Measurements from ENCODE around the gene MYO7A.

- TF ChIP-seq, protein P1, sequence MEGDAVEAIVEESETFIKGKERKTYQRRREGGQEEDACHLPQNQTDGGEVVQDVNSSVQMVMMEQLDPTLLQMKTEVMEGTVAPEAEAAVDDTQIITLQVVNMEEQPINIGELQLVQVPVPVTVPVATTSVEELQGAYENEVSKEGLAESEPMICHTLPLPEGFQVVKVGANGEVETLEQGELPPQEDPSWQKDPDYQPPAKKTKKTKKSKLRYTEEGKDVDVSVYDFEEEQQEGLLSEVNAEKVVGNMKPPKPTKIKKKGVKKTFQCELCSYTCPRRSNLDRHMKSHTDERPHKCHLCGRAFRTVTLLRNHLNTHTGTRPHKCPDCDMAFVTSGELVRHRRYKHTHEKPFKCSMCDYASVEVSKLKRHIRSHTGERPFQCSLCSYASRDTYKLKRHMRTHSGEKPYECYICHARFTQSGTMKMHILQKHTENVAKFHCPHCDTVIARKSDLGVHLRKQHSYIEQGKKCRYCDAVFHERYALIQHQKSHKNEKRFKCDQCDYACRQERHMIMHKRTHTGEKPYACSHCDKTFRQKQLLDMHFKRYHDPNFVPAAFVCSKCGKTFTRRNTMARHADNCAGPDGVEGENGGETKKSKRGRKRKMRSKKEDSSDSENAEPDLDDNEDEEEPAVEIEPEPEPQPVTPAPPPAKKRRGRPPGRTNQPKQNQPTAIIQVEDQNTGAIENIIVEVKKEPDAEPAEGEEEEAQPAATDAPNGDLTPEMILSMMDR (IDR thresholded peaks at IDR 0.05) = no peak
- TF ChIP-seq POLR2A (IDR thresholded peaks at IDR 0.05) = no peak
These were observed 20.1 kb upstream of the MYO7A start for GRCh38 chr11:77107950-77108349.
